ENCODE measurements around the gene MRPL52. TPM values are rescaled to one million over a fixed set of nuclear protein-coding genes. Genes with fewer than 3 reads are reported as not detected.

MRPL52 gene
- polyA plus RNA-seq, 3 donors = 32.3 to 164 (median 130) TPM

DNA sequence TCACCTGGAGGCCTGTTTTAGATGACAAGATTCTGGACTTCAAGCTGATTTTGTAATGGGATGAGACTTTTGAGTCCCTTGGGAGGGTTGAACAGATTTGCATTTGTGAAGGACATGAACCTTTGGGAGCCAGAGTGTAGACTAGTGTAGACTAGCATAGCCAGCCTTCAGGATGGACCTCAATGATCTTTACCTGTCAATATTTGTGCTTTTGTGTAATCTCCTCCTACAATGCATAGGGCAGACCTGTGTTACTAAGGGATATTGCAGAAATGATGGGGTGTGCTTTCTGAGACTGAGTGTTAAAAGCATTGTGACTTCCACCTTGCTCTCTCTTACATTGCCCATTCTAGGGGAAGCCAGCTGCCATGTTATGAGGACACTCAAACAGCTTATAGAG lies 32.0 kb downstream of the MRPL52 start:
- Mint-ChIP-seq H3K4me1 (no peaks in the 10 kb centered on the region), H3K9me3 (peaks cover 0 to 11% (median 2%) of the 10 kb centered on the region in 7 donors)
- DNase-seq = no peak

DNA sequence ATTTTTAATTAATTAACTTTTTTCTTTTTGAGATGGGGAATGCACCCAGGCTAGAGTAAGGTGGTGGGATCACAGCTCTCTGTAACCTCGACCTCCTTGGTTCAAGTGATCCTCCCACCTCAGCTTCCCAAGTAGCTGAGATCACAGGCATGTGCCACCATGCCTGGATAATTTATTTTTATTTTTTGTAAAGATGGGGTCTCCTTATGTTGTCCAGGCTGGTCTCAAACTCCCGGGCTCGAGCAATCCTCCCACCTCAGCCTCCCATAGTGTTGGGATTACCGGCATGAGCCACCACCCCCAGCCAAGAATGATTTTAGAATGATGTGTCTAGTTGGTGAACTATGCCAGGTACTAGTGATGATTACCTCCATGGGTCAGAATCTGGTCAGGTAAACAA lies 35.3 kb downstream of the MRPL52 start:
- H4K20me1 ChIP-seq (ENCODE audit: insufficient read depth, low read length) = no peaks in the 10 kb centered on the region
- DNase-seq = no peak
- H3K36me3 ChIP-seq (replicated peaks in 1 of 2; ENCODE audit: control insufficient read depth in 1 of 2, insufficient read depth in 2 of 2, low read length in 2 of 2) = no peaks in the 10 kb centered on the region
- WGBS (ENCODE audit: insufficient coverage) = no CpG with 5 or more reads among the region's 4 CpGs
- Mint-ChIP-seq H3K4me3 (no peak overlapping the region), H3K27ac (no peak overlapping the region), H3K9me3 (peaks cover 0 to 6% (median 2%) of the 10 kb centered on the region in 7 donors), H3K27me3 (ENCODE audit: low read depth in 3 of 3) (peaks cover 6 to 23% (median 16%) of the 10 kb centered on the region in 3 donors), H3K36me3 (no peaks in the 10 kb centered on the region), H3K4me1 (no peaks in the 10 kb centered on the region)
- H3K27ac ChIP-seq (ENCODE audit: low read depth in 1 of 2, low read length in 2 of 2) = no peak overlapping the region
- H3K4me2 ChIP-seq (replicated peaks; ENCODE audit: extremely low read depth, low read length, poor library complexity, severe bottlenecking) = no peak overlapping the region
- H3K27me3 ChIP-seq (ENCODE audit: control insufficient read depth in 2 of 2, insufficient read depth in 2 of 2, low read length in 2 of 2) = no peaks in the 10 kb centered on the region
- no peak overlapping the region for H3K9ac ChIP-seq (ENCODE audit: insufficient read depth, low read length, poor library complexity, severe bottlenecking)
- intact Hi-C loops (cut with micrococcal nuclease) = no loop called here
- no peak overlapping the region for H2AFZ ChIP-seq (ENCODE audit: insufficient read depth, low read depth, low read length, poor library complexity, severe bottlenecking)
- no peak overlapping the region for H3K4me3 ChIP-seq (replicated peaks in 1 of 3; ENCODE audit: low read depth in 2 of 3, low read length in 3 of 3)
- no peaks in the 10 kb centered on the region for H3K79me2 ChIP-seq (ENCODE audit: insufficient read depth, low read length)
- no peaks in the 10 kb centered on the region for H3K9me3 ChIP-seq (replicated peaks in 1 of 2; ENCODE audit: control insufficient read depth in 1 of 2, insufficient read depth in 1 of 2, low read length in 2 of 2)
- H3K4me1 ChIP-seq (ENCODE audit: control insufficient read depth in 1 of 2, insufficient read depth in 2 of 2, low read length in 2 of 2) = no peaks in the 10 kb centered on the region
- TF ChIP-seq, protein P1, sequence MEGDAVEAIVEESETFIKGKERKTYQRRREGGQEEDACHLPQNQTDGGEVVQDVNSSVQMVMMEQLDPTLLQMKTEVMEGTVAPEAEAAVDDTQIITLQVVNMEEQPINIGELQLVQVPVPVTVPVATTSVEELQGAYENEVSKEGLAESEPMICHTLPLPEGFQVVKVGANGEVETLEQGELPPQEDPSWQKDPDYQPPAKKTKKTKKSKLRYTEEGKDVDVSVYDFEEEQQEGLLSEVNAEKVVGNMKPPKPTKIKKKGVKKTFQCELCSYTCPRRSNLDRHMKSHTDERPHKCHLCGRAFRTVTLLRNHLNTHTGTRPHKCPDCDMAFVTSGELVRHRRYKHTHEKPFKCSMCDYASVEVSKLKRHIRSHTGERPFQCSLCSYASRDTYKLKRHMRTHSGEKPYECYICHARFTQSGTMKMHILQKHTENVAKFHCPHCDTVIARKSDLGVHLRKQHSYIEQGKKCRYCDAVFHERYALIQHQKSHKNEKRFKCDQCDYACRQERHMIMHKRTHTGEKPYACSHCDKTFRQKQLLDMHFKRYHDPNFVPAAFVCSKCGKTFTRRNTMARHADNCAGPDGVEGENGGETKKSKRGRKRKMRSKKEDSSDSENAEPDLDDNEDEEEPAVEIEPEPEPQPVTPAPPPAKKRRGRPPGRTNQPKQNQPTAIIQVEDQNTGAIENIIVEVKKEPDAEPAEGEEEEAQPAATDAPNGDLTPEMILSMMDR (IDR thresholded peaks at IDR 0.05) = no peak

More for the DNA sequence above, 32.0 kb downstream of the MRPL52 start:
- Histone ChIP-seq H3K4me3 (replicated peaks in 1 of 3; ENCODE audit: low read depth in 2 of 3, low read length in 3 of 3) (no peak overlapping the region), H4K20me1 (ENCODE audit: insufficient read depth, low read length) (no peaks in the 10 kb centered on the region), H3K4me1 (ENCODE audit: control insufficient read depth in 1 of 2, insufficient read depth in 2 of 2, low read length in 2 of 2) (no peaks in the 10 kb centered on the region), H3K9ac (ENCODE audit: insufficient read depth, low read length, poor library complexity, severe bottlenecking) (no peak overlapping the region), H2AFZ (ENCODE audit: insufficient read depth, low read depth, low read length, poor library complexity, severe bottlenecking) (no peak overlapping the region), H3K36me3 (replicated peaks in 1 of 2; ENCODE audit: control insufficient read depth in 1 of 2, insufficient read depth in 2 of 2, low read length in 2 of 2) (no peaks in the 10 kb centered on the region), H3K79me2 (ENCODE audit: insufficient read depth, low read length) (no peaks in the 10 kb centered on the region), H3K27ac (ENCODE audit: low read depth in 1 of 2, low read length in 2 of 2) (no peak overlapping the region), H3K9me3 (replicated peaks in 1 of 2; ENCODE audit: control insufficient read depth in 1 of 2, insufficient read depth in 1 of 2, low read length in 2 of 2) (peaks cover 0 to 4% of the 10 kb centered on the region in 2 donors), H3K4me2 (replicated peaks; ENCODE audit: extremely low read depth, low read length, poor library complexity, severe bottlenecking) (no peak overlapping the region), H3K27me3 (ENCODE audit: control insufficient read depth in 2 of 2, insufficient read depth in 2 of 2, low read length in 2 of 2) (peaks cover 0 to 2% of the 10 kb centered on the region in 2 donors)
- no peak overlapping the region for H3K27ac Mint-ChIP-seq
- intact Hi-C loops (cut with micrococcal nuclease) = no loop called here
- H3K36me3 Mint-ChIP-seq = no peaks in the 10 kb centered on the region
- no peak overlapping the region for H3K4me3 Mint-ChIP-seq
- TF ChIP-seq, protein P1 (IDR thresholded peaks at IDR 0.05) = no peak
- peaks cover 21 to 39% (median 28%) of the 10 kb centered on the region in 3 donors for H3K27me3 Mint-ChIP-seq (ENCODE audit: low read depth in 3 of 3)

Measured in CD14-positive monocyte (primary cell).